Activated CD8-positive, alpha-beta memory T cell treated with anti-CD3 and anti-CD28 coated beads, Interleukin-2, amount 50 U/mL, for 4 hours (primary cell): ENCODE results near the gene KCNMA1.

Source experiments
- DNase-seq: peaks from one replicate; pipeline ENCODE4 v3.0.0-alpha.2; 2020

The KCNMA1 gene

GRCh38 chr10:77553311-77553710 is 84.3 kb downstream of the KCNMA1 start:
- DNase-seq = no peak

DNA sequence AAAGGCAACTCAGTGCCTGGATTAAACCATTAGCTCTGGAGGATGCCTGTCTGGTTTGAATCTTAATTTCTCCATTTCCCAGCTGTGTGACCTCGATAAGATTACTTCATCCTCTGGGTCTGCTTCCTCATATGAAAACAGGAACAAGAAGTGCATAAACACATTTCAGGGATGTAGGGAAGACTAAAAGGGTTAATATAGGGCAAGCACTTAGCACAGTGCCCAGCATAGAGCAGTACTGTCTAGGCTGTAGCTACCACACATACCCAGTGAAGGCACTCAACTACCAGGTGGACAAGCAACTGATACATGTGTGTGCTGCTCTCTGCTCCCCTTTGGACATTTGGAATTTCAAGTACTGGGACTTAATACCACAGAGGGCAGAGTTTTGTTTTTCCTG is 85.4 kb downstream of the KCNMA1 start:
- DNase-seq = no peak

DNA sequence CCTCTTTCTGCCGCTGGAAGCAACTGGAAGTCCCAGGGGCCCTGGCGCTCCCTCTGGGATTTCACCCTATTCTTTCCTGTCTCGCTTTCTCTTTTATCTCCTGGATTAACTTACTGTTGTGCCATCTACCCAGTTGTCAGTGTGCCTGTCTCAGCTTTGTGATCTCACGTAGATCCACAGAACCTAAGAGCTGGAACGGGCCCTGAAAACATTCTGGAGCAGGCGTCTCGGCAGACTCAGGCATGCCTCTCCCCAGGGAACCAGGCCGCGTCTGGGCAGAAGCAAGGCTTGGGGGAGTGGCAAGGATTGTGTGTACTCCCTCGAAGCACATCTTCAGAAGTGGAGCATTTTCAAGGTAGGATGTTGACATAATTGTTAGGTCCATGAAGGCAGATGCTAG is 87.2 kb downstream of the KCNMA1 start:
- DNase-seq = no peak

GRCh38 chr10:77548671-77549070 is 88.9 kb downstream of the KCNMA1 start:
- no peak for DNase-seq

DNA sequence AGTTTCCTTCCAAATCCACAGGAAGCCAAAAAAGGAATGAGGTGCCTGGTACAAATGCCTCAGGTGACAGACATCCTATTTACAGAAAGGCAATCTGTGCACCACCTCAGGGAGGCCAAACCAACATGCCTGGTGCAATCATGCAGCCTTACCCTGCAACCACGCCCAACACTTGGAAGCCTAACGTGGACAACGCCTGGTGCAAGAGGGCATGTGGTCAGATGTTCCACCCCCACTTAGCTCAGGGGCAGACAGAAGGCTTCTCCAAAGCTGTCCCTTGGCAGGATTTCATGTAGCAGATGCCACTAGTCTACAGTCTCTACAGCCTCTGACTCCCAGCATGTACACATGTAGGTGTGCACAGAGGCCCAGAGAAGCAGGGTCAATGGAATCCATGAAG is 89.5 kb downstream of the KCNMA1 start:
- no peak for DNase-seq

GRCh38 chr10:77547307-77548050 is 90.1 kb downstream of the KCNMA1 start:
- DNase-seq = no peak

DNA sequence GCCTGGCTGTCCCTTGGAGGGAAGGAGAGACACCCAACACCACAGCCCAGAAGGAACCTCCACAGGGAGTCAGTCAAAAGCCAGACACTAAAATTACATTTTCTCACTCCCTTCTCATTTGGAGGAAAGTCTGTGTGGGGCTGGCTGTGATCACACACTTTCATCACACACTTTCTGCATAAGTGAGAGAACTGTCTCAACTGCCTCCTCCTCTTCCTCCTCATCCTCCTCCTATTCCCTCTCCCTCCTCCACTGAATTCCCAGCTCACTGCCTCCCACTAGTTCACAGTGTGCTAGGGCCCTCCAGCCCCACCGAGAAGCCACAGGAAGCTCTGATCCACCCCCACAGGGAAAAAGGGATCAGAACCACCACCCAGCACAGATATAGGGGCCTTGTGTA is 91.6 kb downstream of the KCNMA1 start:
- no peak for DNase-seq

DNA sequence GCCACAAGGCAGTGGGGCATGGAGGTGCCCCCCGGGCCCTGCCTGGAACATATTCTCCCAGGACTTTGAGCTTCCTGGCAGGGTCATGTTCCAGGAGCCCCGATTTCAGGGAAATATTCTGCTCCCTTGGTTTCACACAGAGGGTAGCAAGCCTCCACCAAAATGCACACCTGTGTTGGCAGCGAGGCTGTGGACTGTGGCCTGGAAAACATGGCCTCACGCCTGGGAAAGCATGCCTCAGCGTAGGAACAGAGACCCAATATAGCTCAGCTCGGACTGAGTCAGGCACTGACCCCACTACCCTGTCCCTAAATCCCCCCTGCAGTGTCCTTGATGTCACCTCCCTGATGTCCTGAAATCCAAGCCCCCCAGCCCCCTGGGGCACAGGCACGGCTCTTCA is 92.0 kb downstream of the KCNMA1 start:
- no peak for DNase-seq

GRCh38 chr10:77544617-77545016 is 93.0 kb downstream of the KCNMA1 start:
- no peak for DNase-seq

DNA sequence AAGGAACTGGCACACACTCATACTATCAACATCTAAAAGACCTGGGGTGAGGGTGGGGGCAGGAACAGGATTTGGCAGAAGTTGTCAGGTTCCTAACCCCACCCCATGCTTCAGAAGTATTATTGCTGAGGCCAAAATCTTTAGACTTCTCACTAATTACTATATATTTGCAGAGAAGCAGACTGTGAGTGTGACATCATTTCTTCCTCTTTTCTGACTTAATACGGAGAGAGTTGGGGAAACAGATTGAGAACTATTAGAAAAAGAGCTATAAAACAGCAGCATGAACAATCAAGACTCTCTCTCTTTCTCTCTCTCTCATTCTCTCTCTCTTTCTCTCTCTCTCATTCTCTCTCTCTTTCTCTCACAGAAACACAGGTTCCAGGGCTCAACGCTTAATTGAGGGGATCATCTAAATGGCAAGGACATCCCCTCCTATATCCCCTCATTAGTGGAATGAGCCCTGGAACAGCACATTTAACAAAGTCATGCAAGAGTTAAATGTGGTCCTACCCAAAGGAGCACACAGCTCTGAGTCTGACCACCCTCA is 94.8 kb downstream of the KCNMA1 start:
- DNase-seq = no peak

- DNase-seq = no peak
These were observed 95.7 kb downstream of the KCNMA1 start for GRCh38 chr10:77541944-77542343.

GRCh38 chr10:77541247-77541646 is 96.4 kb downstream of the KCNMA1 start:
- DNase-seq = no peak

DNA sequence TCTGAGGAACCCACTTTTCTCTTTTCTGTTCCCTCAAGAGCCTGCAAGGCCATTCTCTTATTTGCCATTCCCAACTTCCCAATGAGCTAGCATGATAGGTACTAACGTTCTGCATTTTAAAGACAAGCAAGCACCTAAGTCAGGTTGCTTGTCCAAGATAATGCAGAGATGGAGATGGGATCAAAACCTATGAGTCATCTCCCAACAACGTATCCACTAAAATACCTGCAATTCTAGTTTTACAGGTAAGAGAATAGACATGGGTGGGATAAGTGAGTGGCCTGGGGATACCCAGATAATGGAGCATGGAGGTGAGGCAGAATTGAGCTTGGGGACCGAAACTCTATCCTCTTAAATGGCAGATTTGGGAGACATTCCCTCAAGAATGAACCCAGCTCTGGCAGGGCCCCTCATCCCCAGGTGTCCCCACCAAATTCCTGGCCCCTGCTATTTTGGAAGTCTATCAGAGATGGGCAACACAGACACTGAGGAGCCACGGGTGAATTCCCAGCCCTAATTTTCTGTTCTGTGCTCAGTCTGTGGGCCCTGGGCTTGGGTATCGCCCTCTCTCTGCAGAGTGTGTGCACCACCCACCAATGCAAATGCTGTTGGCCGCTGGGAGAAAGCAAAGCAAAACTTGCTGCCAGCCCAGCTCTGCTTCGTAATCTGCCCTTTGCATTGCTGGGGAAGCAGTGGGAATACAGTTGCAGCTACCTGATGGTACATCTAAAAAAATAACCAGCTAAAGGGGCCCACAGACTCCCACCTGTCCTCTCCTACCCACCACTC is 98.3 kb downstream of the KCNMA1 start:
- no peak for DNase-seq

- DNase-seq = no peak
These were observed 99.8 kb downstream of the KCNMA1 start for GRCh38 chr10:77537720-77538373.

GRCh38 chr10:77537071-77537470 is 100.5 kb downstream of the KCNMA1 start:
- no peak for DNase-seq

DNA sequence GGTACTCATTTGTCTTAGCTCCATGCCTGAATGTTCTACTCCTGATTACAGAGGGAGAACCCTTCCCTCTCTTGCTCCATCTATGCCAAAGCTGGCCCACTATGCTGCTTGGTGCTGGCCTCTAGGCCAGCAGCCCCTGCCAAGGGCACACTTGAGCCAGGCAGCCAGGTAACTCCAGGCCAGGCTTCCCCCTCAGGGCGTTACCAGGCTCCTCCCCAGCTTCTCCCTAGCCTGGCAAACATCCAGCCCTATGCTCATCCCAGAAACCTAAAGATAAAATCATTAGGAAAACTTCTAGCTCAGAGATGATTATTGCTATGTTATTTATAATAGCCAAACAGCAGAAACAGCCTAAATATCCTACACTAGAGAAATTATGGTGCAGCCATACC is 103.7 kb downstream of the KCNMA1 start:
- DNase-seq = no peak

- DNase-seq = no peak
These were observed 104.3 kb downstream of the KCNMA1 start for GRCh38 chr10:77533146-77533886.

DNA sequence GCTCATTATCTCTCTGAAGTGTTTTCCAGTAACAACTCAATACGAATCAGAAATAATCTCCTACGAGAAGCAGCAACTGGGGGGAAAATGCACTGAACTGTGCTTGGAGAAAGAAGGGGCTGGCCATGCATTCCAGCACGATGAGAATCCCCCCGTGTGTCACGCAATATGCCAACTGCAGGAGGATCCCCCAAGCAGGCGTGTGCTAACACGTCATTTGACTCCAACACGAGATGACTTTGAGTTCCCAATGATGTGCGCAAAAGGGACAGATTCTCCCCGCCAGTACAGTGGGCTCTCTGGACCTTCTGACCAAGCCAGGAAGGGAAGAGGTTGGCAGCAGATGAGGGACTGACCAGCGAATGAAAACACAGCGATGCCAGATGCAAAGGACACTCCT is 105.5 kb downstream of the KCNMA1 start:
- DNase-seq = no peak

DNA sequence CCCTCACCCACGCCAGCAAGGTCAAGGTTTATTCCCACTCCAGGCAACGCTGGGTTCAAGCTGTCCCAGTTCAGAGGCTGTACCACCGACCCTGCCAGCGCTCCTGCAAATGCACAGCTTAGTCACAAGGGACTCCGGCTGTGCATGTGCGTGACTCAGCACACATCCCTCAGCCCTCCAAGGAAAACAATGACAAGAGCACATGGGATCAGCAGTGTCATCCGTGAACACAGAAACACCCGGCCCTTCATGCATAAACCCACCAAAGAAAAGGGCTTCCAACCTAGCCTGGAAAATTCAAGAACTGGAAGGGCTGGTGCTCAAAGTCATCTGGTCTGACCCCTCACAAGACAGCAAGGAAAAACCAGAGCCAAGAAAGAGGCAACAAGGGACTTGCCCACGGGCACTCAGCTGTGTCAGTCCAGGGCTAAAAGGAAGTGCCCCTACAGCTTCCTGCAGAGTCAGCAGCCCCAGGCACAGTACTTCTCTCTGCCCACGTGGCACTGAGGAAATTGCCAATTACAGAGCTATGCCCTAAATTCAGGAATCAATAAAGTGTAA is 106.1 kb downstream of the KCNMA1 start:
- no peak for DNase-seq

GRCh38 chr10:77530011-77530410 is 107.6 kb downstream of the KCNMA1 start:
- DNase-seq = no peak

- DNase-seq = no peak
These were observed 108.5 kb downstream of the KCNMA1 start for GRCh38 chr10:77529050-77529576.

DNA sequence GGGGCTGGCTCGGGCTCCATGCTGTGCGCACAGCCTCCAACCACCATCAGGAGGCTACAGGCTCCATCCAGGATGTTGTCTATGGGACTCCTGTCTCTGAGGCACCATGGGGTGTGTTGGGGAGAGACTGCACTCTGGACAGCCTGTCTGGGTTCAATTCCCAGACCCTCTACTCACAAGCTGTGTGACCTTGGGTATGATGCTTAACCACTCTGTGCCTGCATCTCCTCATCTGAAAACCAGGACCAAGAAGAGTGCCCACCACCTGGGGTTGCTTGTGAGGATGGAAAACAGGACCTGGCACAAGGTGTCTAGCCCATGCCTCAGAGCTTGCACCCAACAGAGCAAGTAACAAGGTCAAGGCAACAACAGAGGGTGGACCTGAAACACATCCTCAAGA is 109.8 kb downstream of the KCNMA1 start:
- no peak for DNase-seq
